GM18517 (cell line): Measurements from ENCODE around the gene TBC1D22A.

Experiments used
- ATAC-seq: cut with Tn5 transposase; IDR thresholded peaks from one replicate; pipeline ENCODE4 v1.9.1; 2021; ENCODE audit warnings: mild to moderate bottlenecking, moderate library complexity; ENCODE audit not compliant: unreplicated experiment

Gene TBC1D22A

DNA sequence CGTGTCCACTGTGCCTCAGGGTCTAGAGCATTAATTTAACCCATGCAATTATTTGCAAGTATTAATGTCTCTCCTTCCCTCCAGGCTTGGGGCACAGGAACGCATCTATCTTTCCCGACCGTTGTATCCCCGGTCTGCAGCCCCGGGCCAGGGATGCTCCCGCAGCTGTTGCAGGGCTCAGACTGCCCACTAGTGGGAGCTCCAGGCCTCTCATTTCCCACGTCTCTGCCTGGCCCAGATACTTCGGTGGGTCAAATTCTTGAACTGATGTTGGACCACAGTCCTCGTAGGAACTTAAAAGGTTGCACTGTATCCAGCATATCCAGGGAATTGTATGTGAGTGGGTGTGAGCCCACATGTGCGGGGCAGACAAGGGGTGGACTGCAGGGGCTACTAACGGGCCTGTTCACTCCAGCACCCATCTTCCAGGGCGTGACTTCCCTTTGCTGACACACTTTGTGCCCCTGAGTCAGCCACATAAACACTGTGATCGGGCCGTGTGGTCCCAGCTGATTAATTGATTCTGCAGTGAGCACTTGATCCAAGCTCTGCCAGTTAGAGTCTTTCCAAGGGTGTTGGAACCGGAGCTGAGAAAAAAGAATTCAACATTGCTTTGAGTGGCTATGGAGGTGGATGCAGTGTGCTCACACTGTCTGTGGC, 451.3 kb downstream of the TBC1D22A start:
- ATAC-seq, result no peak

DNA sequence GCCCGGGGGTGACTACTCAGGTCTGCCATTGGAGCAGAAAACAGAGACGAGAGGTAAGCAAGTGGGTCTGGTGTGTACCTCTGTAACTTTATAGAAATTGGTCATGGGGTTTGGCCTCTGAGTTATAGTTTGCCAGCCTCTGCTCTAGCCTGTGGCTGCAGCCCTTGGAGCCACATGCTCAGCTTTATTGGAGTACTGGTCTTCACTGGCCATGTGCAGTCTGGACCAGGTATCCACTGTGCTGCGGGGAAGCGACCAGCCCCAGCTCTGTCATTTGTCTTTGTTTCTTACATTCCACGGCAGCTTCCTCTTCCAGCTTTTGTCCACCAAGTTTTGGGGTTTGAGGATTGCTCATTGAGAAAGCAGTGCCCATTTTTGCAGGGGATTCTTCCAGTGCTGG, 453.4 kb downstream of the TBC1D22A start:
- ATAC-seq, result no peak

DNA sequence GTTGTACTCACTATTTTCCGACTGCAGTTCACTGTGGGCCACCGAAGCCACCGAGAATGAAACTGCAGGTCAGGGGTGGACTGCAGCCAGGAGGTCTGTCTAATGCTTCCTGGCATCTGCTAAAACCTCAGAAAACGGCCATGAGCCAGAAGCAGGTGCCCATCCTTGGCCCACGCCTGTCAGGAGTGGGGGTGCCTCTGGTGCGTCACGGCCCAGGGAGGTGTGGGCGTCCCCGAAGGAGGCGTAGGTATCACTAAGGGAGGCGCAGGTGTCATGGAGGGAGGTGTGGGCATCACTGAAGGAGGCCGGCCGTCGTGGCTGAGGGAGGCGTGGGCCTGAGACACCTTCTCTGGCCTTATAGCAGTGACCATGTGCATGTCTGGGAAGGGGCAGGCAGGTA, 456.2 kb downstream of the TBC1D22A start:
- ATAC-seq, result no peak

DNA sequence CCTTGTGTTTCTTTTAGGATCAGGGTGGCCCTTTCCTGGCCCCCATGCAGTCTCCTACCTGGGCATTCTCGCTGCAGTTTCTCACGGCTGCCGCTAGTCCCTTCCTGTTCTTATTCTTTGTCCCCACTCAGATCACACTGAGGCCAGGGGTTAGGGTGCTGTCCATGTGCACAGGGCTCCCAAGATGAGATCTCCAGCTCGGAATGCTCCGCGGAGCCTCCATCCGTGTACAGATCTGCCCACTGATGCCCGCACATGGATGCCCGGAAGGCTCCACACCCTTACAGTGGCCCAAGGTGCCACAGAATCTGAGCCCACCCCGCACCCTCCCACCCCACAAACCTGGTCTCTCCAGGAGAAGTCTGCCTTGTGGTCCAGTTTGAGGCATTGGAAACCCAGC, 457.3 kb downstream of the TBC1D22A start:
- ATAC-seq, result no peak

DNA sequence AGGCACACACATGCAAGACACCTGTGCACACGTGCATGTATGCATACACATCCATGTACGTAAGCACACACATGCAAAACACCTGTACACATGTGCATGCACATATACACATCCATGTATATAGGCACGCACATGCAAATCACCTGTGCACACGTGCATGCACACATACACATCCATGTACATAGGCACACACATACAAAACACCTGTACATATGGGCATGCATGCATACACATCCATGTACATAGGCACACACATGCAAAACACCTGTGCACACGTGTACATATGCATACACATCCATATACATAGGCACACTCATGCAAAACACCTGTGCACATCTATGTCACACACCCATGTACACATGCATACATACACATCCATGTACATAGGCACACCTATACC, 458.3 kb downstream of the TBC1D22A start:
- ATAC-seq, result no peak

DNA sequence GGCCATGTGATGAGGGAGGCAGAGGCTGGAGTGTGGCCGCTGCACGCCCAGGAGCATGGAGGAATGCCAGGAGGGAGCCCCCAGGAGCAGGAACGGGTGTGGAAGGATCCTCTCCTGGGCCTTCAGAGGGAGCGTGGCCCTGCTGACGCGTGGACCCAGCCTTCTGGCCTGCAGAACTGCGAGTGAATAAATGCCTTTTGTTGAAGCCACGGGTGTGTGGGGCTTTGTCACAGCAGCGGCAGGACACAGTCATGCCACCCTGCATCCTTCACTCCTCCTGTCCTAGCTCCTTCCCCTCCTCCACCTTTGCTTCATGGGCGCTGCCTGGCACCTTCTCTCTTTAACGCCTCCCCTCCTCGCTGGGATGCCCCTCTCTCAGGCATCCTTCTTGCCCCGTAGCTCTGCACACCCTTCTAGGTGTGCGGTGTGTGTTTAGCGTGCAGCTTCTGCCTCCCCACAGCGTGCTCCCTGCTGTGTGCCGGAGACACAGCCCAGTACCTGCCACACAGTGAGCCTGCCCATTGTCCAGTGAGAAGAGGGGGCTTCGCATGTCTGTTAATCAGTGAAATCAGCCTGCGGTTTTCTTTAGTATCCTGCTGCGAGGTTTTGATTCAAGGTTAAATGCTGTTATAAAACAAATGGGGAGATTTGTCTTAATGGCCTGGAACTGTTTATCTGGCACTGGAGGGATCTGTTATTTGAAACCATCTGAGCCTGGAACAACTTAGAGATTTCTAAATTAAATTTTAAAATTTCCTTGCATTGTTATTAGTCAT, 459.6 kb downstream of the TBC1D22A start:
- no peak for ATAC-seq
